Cardiac fibroblast (primary cell): Measurements from ENCODE around the gene ACCSL.

ENCODE experiments used
- DNase-seq, 2 donors: peaks; one replicate each; pipeline versions ENCODE4 v3.0.0 to v3.0.0-alpha.2; 2010; ENCODE audit warnings: low read depth in 2 of 2
- H3K4me3 ChIP-seq, 2 donors: replicated peaks in 1 of 2; 1 replicate in 1 of 2; 2 replicates in 1 of 2; pipeline ENCODE4 v1.5.1; 2011; ENCODE audit warnings: low read depth in 2 of 2, low read length in 2 of 2, mild to moderate bottlenecking in 2 of 2, moderate library complexity in 1 of 2
- CTCF ChIP-seq: IDR thresholded peaks from one replicate; pipeline ENCODE4 v1.5.1; 2011; ENCODE audit warnings: low read depth, mild to moderate bottlenecking, low read length, inconsistent platforms

ACCSL gene

DNA sequence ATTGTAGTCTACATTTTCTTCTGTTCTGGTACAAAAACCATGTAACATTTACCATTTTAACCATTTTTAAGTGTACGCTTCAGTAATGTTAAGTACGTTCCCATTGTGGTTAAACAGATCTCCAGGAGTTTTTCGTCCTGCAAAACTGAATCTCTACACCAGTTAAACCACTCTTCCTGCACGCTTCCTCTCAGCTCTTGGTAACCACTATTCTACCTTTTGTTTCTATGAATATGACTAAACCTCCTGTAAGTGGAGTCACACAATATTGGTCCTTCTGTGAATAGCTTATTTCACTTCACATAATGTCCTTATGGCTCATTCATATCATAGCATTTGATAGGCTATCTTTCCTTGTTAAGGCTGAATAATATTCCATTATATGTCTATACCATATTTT lies 40.6 kb downstream of the ACCSL start:
- no peak overlapping the region for H3K4me3 ChIP-seq
- no peak for DNase-seq
- TF ChIP-seq CTCF, result no peak

DNA sequence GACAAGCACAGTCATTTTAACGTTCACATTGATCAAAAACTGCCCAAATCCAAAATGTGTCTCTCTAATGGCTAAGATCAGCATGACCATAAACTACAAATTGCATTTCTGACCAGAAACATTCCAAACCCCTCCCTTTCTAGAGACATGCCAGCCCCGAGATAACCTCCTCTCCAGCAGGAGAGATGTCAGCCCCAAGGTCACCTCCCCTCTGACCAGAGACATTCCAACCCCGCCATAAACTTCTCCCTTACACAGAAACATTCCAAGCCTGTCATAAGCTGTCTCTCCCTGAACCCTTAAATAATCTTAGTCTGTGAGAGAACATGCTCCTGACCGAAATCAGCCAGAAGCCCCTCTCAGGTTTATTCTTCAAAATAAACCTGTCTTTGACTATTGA lies 41.1 kb downstream of the ACCSL start:
- TF ChIP-seq CTCF, result no peak
- no peak for DNase-seq
- no peak overlapping the region for H3K4me3 ChIP-seq

GRCh38 chr11:44090539-44090938 lies 42.8 kb downstream of the ACCSL start:
- DNase-seq, result no peak
- TF ChIP-seq CTCF, result no peak
- H3K4me3 ChIP-seq, result no peak overlapping the region

GRCh38 chr11:44094260-44094868 lies 46.6 kb downstream of the ACCSL start:
- TF ChIP-seq CTCF, result peak; percentile 76
- peak; percentile 87 to 88 for DNase-seq
- H3K4me3 ChIP-seq, result no peak overlapping the region

GRCh38 chr11:44095506-44096359 lies 48.0 kb downstream of the ACCSL start, which contains the start of gene EXT2:
TSS of gene EXT2 (plus strand) at chr11:44095678. CDS start at chr11:44107713, 12,035 bp downstream.
- H3K4me3 ChIP-seq, result peak within 1 kb of the TSS; percentile 81 to 88
- peak; percentile 90 for TF ChIP-seq CTCF
- peak; percentile 84 to 90 for DNase-seq

- no peak for TF ChIP-seq CTCF
- peak overlapping the region; percentile 81 to 88 for H3K4me3 ChIP-seq
- peak; percentile 29 to 71 for DNase-seq
Observed at GRCh38 chr11:44096360-44097185, 48.8 kb downstream of the ACCSL start.
